ENCODE results near the gene RIGI.
A peak's percentile ranks its signal among the peaks of the same experiment; 100 is the strongest.
"Not testable (repeated sequence)": the region's sequence is repeated elsewhere in the genome, so short reads cannot be mapped to it uniquely, and the experiment has no call there.

RIGI gene

DNA sequence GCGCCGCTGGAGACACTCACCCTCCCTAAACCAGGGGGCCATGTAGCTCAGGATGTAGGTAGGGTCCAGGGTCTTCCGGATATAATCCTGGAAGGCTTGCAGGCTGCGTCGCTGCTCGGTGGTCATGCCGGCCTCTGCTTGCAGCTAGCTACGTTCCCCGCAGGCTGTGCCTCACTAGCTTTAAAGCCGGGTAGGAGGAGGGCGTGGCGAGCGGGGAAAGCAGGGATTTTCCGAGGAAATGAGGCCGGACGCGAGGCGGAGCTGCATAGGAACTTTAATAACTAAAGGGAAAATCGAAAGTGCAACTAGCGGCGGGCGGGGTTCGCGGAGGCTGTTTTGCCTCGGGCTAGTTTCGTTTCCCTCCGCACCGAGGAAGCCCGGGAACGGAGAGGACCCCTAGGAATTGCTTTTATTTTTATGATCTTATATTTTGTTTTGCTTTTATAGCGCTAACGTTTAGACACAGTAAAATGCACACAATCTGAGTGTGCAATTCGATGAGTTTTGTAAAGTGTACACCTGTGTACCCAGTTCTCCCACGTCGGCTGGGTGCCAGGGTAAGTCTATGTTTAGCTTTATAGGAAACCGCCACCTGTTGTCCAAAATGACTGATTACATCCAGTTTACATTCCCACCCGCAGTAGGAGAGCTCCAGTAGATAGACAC, at the start of gene RIGI:
Gene RIGI (minus strand): TSS at position 156 of the 666 bp plus-strand sequence. CDS start 30 bp downstream, at position 126.
- peak; percentile 71 to 77 for DNase-seq (ENCODE audit: low read depth in 2 of 2)

DNA sequence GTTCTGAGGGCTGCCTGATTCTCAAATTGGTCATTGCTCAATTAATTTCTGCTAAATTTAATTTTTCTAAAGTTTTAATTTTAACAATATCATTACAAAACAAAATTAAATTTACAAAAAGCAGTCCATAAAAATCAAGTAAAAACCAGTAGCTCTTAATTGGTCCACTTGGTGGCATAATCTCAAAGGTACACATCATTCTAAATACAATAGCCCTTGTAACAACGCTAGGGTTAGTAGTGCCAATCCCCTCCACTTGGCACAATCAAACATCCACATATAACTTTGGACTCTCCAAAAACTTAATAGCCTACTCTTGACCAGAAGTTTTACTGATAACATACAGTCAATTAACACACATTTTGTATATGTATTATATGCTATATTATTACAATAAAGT, 48.9 kb upstream of the RIGI start:
- DNase-seq (ENCODE audit: low read depth in 2 of 2), result no peak

DNA sequence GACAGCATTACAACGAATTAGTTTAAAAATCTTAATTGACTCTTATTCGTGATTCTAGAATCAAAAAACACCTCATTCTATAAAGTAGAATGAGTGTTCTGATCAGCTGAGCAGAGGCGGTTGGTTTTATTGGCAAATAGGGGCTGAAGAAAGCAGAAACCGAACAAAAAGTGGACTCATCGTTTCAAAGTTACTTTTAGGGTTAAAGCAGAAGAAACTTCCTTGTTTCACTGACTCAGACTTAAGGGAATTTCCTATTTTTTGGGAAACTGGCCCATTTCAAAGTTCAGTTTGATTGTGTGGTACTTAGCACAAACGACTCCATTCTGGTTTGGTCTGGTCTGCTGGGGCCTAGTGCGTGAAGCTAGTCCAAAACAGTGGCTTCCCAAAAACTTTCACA, 47.8 kb upstream of the RIGI start:
- DNase-seq (ENCODE audit: low read depth in 2 of 2), result no peak

DNA sequence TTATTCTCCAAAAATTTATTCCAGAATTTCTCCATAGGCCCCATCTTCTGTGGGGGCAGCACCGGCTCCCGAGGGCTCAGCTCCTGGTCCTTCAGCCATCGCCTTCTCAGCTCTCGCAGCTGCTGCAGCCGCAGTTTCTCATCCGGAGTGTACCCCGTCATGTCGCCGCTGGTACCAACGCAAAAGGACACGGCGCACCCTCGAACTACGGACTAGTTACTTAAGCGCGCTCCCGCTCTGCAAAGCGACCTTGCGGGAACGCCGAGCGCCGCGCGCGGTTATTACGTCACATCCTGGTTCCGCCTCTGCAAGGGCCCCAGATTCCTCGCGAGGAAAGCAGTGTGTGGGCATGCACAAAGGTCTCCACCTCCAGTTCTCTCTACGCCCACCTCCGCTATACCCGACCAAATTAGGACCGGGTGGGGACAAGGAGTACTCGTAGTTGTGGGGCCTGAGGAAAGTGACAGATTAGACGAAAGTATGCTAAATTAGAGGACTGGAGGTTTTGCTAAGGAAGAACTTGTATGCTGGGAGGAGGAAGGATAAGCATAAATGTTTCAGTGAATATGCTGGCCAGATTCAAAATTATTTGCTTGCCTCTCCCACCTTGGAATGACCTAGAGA, 47.0 kb upstream of the RIGI start, which contains the start of gene NDUFB6:
Gene NDUFB6 (minus strand): TSS at position 260 of the 624 bp plus-strand sequence. CDS start 99 bp downstream, at position 161.
- peak; percentile 94 to 95 for DNase-seq (ENCODE audit: low read depth in 2 of 2)

DNA sequence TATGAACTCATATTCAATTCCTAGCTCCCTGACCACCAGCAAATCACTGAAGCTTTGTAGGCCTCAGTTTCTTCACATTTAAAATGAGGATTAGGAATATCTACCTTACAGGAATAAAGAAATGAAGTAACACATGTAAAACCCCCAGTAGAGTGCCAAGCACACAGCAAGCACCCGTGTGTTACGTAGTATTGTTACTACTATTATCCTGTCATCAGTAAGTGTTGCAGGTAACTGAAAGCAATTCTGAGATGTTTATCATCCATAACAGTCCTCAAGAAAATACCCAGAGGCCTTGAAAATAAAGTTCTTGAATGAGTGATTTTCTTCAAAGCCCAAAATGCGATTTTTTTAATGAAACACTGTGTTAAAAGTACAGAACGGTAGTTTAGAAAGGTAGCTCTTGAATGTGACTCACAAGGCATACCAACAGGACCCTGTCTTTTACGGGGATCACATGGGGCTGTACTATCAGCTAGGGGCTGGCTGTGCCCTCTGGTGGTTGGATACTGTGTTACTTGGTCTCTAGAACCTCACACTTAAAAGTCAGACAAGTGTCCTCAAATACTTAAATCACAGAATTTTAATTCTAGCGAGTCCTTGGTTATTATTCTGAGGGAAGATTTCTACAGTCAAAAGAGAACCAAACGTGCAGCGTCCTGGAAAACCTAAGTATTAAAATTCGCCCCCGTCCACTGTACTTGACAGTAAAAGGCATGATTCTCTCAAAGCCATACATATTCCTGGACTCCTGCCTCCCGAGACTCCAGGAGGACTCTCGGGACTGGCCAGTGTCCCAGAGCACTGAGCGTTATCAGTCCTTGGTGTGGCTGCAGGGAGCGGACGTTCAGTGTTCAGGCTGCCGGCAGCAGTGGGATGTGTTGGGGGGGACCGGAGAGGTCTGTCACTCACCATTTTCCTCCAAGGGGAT, 46.2 kb upstream of the RIGI start:
- peak; percentile 61 to 72 for DNase-seq (ENCODE audit: low read depth in 2 of 2)

DNA sequence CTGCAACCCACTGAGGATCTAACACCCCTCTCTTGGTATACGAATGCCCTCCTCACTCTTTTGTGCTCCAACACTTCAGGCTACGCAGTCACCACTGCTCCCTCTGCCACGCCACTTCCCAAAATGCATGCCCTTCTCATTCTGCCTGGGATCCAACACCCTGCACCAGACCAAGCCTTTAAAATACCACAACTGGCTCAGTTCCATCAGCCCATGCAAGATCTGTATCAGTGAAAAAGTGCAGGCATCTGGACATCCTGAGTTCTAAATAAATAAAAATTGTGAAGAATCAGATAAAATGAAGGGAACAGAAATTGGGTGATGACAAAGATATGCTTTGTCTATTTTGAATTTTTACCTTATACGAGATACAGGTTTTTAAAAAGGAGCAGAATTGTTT, 44.3 kb upstream of the RIGI start:
- DNase-seq (ENCODE audit: low read depth in 2 of 2), result no peak

DNA sequence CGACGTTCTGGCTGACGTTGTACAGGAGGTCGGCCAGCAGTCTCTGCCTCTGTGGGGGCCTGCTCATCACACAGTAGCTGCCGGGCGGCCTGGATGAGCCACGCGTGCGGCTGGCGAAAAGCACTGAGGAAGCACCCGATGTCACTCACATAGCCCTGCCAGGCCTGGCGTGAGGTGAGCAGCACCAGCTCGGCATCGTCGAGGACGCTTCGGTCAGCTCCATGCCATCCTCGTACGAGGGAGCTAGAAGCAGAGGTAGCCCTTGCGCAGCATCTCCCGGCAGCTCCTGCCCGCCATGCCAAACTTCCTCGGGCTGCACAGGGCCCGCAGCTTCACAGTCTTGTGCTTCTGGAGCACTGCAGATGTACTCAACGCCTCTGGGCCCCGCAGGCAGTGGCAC, 40.8 kb upstream of the RIGI start:
- DNase-seq (ENCODE audit: low read depth in 2 of 2), result no peak

DNA sequence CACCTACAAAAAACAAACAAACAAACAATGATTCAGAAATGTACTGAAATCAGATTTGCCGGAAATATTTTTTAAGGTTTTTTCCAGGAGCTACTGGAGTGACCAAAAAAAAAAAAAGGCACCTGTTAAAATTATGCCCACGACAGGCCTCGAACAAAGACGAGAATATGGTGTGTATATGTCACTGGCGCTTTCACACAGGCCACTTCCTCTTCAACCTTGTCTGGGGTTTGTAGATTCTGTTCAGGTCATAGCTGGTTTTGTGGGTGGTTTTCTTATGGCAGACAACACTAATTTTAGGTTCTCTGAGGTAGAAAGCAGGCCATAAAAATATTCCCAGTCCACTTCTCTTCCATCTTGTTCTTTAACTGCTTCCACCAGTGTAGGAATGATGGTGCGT, 40.0 kb upstream of the RIGI start:
- no peak for DNase-seq (ENCODE audit: low read depth in 2 of 2)

- no peak for DNase-seq (ENCODE audit: low read depth in 2 of 2)
Observed at GRCh38 chr9:32558408-32558934, 32.5 kb upstream of the RIGI start.

- DNase-seq (ENCODE audit: low read depth in 2 of 2), result no peak
Observed at GRCh38 chr9:32554591-32554990, 28.6 kb upstream of the RIGI start.

DNA sequence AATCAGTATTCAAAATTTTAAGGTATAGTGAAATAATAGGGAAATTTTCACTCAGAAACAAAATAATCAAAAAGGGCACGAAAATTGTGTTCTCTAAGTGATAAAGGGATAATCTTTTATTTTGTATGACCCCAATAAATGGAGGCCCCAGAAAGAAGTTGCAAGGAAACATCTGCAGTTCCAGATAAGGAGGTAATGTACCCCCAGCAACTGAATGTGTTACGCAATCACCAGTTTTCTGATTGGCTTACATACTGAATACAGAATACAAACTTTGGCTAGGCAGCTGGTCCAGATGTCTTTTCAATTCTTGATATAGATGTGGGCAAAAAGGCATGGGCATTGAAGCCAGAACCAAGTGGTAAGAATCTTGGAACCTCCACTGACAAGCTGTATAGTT, 28.1 kb upstream of the RIGI start:
- no peak for DNase-seq (ENCODE audit: low read depth in 2 of 2)

DNA sequence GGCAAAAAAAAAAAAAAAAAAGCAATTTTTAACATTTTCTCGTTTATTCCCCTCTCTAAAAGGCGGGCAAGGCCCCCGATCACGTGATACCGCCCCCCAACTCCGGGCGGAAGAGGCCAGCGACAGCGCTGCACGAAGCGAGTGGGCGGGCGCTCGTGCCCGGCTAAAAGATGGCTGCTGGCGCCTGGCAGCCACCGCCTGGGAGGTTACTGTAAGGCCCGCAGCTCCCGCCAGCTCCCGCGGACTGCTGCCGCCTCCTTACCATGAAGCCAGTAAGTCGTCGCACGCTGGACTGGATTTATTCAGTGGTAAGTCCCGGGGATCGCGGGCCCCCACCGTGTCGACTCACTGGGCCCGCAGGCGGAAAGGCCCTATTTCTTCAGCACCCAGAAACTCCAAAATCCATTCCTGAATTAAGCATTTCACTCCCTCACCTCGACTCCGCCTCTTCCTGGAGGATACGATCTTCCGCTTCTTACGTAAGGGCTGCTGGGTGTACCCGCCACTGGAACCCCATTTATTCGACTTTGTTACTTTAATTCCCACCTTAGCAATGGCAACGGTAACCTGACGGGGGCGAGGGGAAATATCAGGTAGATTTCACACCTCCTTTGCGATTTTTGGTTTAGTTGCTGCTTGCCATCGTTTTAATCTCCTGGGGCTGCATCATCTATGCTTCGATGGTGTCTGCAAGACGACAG, 26.3 kb upstream of the RIGI start, which contains the start of the genes SMIM27 and TOPORS:
Gene SMIM27 (plus strand): TSS at position 156 of the 701 bp plus-strand sequence. CDS start 108 bp downstream, at position 264.
Gene TOPORS (minus strand): TSS at position 415 of the 701 bp plus-strand sequence. CDS start 150 bp downstream, at position 265.
- peak; percentile 80 to 88 for DNase-seq (ENCODE audit: low read depth in 2 of 2)

DNA sequence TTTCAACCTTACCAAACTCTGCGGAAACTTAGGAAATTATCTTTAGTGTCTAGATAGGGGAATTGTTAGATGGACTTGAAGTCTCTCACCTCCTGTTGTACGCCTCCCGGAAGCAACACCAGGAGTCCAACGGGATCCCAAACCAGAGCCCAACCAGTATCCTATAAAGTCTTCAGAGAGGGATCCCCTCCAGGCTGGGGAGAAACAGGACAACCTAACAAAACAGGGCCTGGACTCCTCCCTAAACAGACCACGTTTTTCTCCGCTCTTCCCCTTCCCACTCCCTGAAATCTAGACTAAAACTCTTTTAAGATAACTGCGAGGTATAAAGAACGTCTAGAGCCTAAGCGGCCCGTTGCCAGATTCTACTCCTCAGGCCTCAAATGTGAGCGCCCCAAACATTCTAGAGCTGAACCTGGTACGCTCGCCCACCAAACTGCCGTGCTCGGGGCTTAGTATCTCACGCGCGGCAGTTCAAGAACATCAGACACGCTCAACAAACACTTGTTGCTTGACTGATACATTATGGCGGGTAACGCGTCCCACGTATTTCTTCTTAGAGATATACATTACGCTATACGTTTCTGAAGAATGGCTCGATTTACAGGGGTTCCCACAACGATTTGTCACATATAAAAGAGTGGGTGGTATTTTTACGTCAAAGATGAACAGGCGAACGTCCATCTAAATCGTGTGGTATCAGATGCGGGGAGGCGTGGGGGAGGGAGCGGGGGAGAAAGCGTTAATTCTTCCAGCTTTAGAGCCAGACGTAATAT, 25.5 kb upstream of the RIGI start:
- DNase-seq (ENCODE audit: low read depth in 2 of 2), result peak in 1 of 2 donors; percentile 18

DNA sequence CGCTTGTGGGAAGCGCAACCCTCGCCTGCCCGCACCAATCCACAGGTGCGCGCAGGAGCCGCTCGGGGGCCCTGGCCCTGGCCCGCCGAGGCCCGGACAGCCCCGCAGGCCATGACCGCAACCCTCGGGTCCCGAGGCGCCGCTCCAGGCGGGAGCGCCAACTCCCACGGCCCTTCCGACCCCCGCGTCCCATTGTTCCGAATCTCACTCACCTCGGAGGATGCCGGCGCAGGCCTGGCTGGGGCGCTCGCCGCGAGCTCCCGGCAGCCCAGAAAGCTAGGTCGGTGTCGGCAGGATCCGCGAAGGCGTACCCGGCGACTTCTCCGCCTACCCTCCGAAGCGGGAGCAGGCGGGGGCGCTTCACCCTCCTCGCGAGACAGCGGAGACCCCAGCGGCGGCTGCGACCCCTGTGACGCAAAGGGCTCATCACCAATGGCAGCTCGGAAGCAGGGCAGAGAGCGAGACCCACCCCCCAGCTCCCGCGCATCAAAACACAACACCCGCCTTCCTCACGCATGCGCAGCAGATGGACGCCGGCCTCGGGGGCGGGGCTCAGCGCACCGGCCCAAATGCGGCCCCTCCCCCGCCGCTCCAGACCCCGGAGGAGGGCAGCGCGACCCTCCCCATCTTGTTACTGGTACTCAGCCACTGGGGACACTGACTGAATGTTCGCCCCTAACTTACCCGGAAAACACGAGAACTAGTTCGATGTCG, 24.7 kb upstream of the RIGI start:
- DNase-seq (ENCODE audit: low read depth in 2 of 2), result peak; percentile 93 to 94

GRCh38 chr9:32550150-32550561, 24.2 kb upstream of the RIGI start:
- no peak for DNase-seq (ENCODE audit: low read depth in 2 of 2)

- not testable (repeated sequence) for DNase-seq (ENCODE audit: low read depth in 2 of 2)
Observed at GRCh38 chr9:32548213-32548612, 22.2 kb upstream of the RIGI start.

GRCh38 chr9:32545884-32546283, 19.9 kb upstream of the RIGI start:
- DNase-seq (ENCODE audit: low read depth in 2 of 2), result no peak

DNA sequence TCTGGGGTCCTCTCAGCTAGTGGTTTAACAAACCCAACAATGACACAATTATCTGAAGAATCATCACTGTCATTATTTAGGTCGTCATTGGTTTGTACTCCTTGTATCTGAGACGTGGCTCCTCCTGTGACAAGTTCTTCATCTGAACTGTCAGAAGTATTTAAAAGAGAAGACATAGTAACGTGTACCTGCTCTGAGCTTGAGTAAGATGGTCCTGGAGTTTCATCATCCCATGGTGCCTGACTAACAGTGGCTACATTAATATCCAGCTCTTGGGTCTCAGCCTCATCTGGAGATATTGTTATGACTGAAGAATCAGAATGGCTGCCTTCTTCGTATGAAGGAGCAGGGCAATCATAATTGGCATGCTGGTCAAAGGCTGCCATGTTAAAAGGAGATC, 17.1 kb upstream of the RIGI start:
- no peak for DNase-seq (ENCODE audit: low read depth in 2 of 2)

- no peak for DNase-seq (ENCODE audit: low read depth in 2 of 2)
Observed at GRCh38 chr9:32533816-32534215, 7.8 kb upstream of the RIGI start.

GRCh38 chr9:32533336-32533735, 7.3 kb upstream of the RIGI start:
- DNase-seq (ENCODE audit: low read depth in 2 of 2), result no peak

Measured in stimulated activated CD8-positive, alpha-beta memory T cell treated with anti-CD3 and anti-CD28 coated beads, Interleukin-7, amount 100 ng/mL, for 4 hours (primary cell).